ENCODE measurements around the gene RIPOR3.

RIPOR3 gene

GRCh38 chr20:50635676-50636600, 55.4 kb downstream of the RIPOR3 start:
- H3K79me2 ChIP-seq (ENCODE audit: control insufficient read depth, insufficient read depth, low read length, unreplicated experiment), result no peaks in the 10 kb centered on the region
- peaks cover 17% of the 10 kb centered on the region for H3K4me1 ChIP-seq (ENCODE audit: control insufficient read depth, insufficient read depth, low read length, unreplicated experiment)
- H3K27me3 ChIP-seq (ENCODE audit: insufficient read depth, low read length), result no peaks in the 10 kb centered on the region
- no peaks in the 10 kb centered on the region for H3K36me3 ChIP-seq (ENCODE audit: insufficient read depth, low read length)
- no peak overlapping the region for H3K27ac ChIP-seq (ENCODE audit: low read depth, low read length)
- H2AFZ ChIP-seq (ENCODE audit: low read length, unreplicated experiment), result no peak overlapping the region
- no peak overlapping the region for H3K4me3 ChIP-seq (ENCODE audit: low read depth, low read length)

- Histone ChIP-seq H3K36me3 (ENCODE audit: insufficient read depth, low read length) (no peaks in the 10 kb centered on the region), H3K79me2 (ENCODE audit: control insufficient read depth, insufficient read depth, low read length, unreplicated experiment) (no peaks in the 10 kb centered on the region), H2AFZ (ENCODE audit: low read length, unreplicated experiment) (no peak overlapping the region), H3K27ac (ENCODE audit: low read depth, low read length) (no peak overlapping the region), H3K27me3 (ENCODE audit: insufficient read depth, low read length) (no peaks in the 10 kb centered on the region), H3K4me3 (ENCODE audit: low read depth, low read length) (no peak overlapping the region), H3K4me1 (ENCODE audit: control insufficient read depth, insufficient read depth, low read length, unreplicated experiment) (peaks cover 17% of the 10 kb centered on the region)
These were observed 56.3 kb downstream of the RIPOR3 start for GRCh38 chr20:50635014-50635557.

GRCh38 chr20:50634191-50634590, 57.2 kb downstream of the RIPOR3 start:
- H3K27ac ChIP-seq (ENCODE audit: low read depth, low read length), result no peak overlapping the region
- H2AFZ ChIP-seq (ENCODE audit: low read length, unreplicated experiment), result no peak overlapping the region
- H3K79me2 ChIP-seq (ENCODE audit: control insufficient read depth, insufficient read depth, low read length, unreplicated experiment), result no peaks in the 10 kb centered on the region
- no peaks in the 10 kb centered on the region for H3K36me3 ChIP-seq (ENCODE audit: insufficient read depth, low read length)
- H3K27me3 ChIP-seq (ENCODE audit: insufficient read depth, low read length), result no peaks in the 10 kb centered on the region
- no peak overlapping the region for H3K4me3 ChIP-seq (ENCODE audit: low read depth, low read length)
- peaks cover 17% of the 10 kb centered on the region for H3K4me1 ChIP-seq (ENCODE audit: control insufficient read depth, insufficient read depth, low read length, unreplicated experiment)

- no peak overlapping the region for H3K27ac ChIP-seq (ENCODE audit: low read depth, low read length)
- H3K4me3 ChIP-seq (ENCODE audit: low read depth, low read length), result no peak overlapping the region
- H3K36me3 ChIP-seq (ENCODE audit: insufficient read depth, low read length), result no peaks in the 10 kb centered on the region
- peaks cover 13% of the 10 kb centered on the region for H3K4me1 ChIP-seq (ENCODE audit: control insufficient read depth, insufficient read depth, low read length, unreplicated experiment)
- H2AFZ ChIP-seq (ENCODE audit: low read length, unreplicated experiment), result no peak overlapping the region
- no peaks in the 10 kb centered on the region for H3K79me2 ChIP-seq (ENCODE audit: control insufficient read depth, insufficient read depth, low read length, unreplicated experiment)
- no peaks in the 10 kb centered on the region for H3K27me3 ChIP-seq (ENCODE audit: insufficient read depth, low read length)
These were observed 58.0 kb downstream of the RIPOR3 start for GRCh38 chr20:50633361-50633760.

GRCh38 chr20:50632701-50633100, 58.6 kb downstream of the RIPOR3 start:
- H3K79me2 ChIP-seq (ENCODE audit: control insufficient read depth, insufficient read depth, low read length, unreplicated experiment), result no peaks in the 10 kb centered on the region
- no peaks in the 10 kb centered on the region for H3K36me3 ChIP-seq (ENCODE audit: insufficient read depth, low read length)
- H3K4me3 ChIP-seq (ENCODE audit: low read depth, low read length), result no peak overlapping the region
- no peak overlapping the region for H3K27ac ChIP-seq (ENCODE audit: low read depth, low read length)
- no peak overlapping the region for H2AFZ ChIP-seq (ENCODE audit: low read length, unreplicated experiment)
- no peaks in the 10 kb centered on the region for H3K27me3 ChIP-seq (ENCODE audit: insufficient read depth, low read length)
- H3K4me1 ChIP-seq (ENCODE audit: control insufficient read depth, insufficient read depth, low read length, unreplicated experiment), result peaks cover 12% of the 10 kb centered on the region

GRCh38 chr20:50632236-50632635, 59.1 kb downstream of the RIPOR3 start:
- H3K36me3 ChIP-seq (ENCODE audit: insufficient read depth, low read length), result no peaks in the 10 kb centered on the region
- no peaks in the 10 kb centered on the region for H3K27me3 ChIP-seq (ENCODE audit: insufficient read depth, low read length)
- no peak overlapping the region for H3K27ac ChIP-seq (ENCODE audit: low read depth, low read length)
- no peaks in the 10 kb centered on the region for H3K79me2 ChIP-seq (ENCODE audit: control insufficient read depth, insufficient read depth, low read length, unreplicated experiment)
- no peak overlapping the region for H3K4me3 ChIP-seq (ENCODE audit: low read depth, low read length)
- H3K4me1 ChIP-seq (ENCODE audit: control insufficient read depth, insufficient read depth, low read length, unreplicated experiment), result peaks cover 12% of the 10 kb centered on the region
- no peak overlapping the region for H2AFZ ChIP-seq (ENCODE audit: low read length, unreplicated experiment)

GRCh38 chr20:50630578-50631263, 60.6 kb downstream of the RIPOR3 start:
- no peaks in the 10 kb centered on the region for H3K27me3 ChIP-seq (ENCODE audit: insufficient read depth, low read length)
- no peaks in the 10 kb centered on the region for H3K4me1 ChIP-seq (ENCODE audit: control insufficient read depth, insufficient read depth, low read length, unreplicated experiment)
- no peak overlapping the region for H3K27ac ChIP-seq (ENCODE audit: low read depth, low read length)
- H3K36me3 ChIP-seq (ENCODE audit: insufficient read depth, low read length), result no peaks in the 10 kb centered on the region
- H2AFZ ChIP-seq (ENCODE audit: low read length, unreplicated experiment), result no peak overlapping the region
- H3K4me3 ChIP-seq (ENCODE audit: low read depth, low read length), result no peak overlapping the region
- H3K79me2 ChIP-seq (ENCODE audit: control insufficient read depth, insufficient read depth, low read length, unreplicated experiment), result no peaks in the 10 kb centered on the region

GRCh38 chr20:50629670-50630045, 61.7 kb downstream of the RIPOR3 start:
- H3K27ac ChIP-seq (ENCODE audit: low read depth, low read length), result no peak overlapping the region
- no peaks in the 10 kb centered on the region for H3K4me1 ChIP-seq (ENCODE audit: control insufficient read depth, insufficient read depth, low read length, unreplicated experiment)

GRCh38 chr20:50628853-50629669, 62.3 kb downstream of the RIPOR3 start:
- H3K36me3 ChIP-seq (ENCODE audit: insufficient read depth, low read length), result no peaks in the 10 kb centered on the region
- no peak overlapping the region for H3K27ac ChIP-seq (ENCODE audit: low read depth, low read length)
- H3K4me3 ChIP-seq (ENCODE audit: low read depth, low read length), result no peak overlapping the region
- H3K79me2 ChIP-seq (ENCODE audit: control insufficient read depth, insufficient read depth, low read length, unreplicated experiment), result no peaks in the 10 kb centered on the region
- H2AFZ ChIP-seq (ENCODE audit: low read length, unreplicated experiment), result no peak overlapping the region
- no peaks in the 10 kb centered on the region for H3K27me3 ChIP-seq (ENCODE audit: insufficient read depth, low read length)
- no peaks in the 10 kb centered on the region for H3K4me1 ChIP-seq (ENCODE audit: control insufficient read depth, insufficient read depth, low read length, unreplicated experiment)

More at GRCh38 chr20:50629670-50630045, 61.7 kb downstream of the RIPOR3 start:
- Histone ChIP-seq H3K4me3 (ENCODE audit: low read depth, low read length) (no peak overlapping the region), H3K36me3 (ENCODE audit: insufficient read depth, low read length) (no peaks in the 10 kb centered on the region), H3K79me2 (ENCODE audit: control insufficient read depth, insufficient read depth, low read length, unreplicated experiment) (no peaks in the 10 kb centered on the region), H3K27me3 (ENCODE audit: insufficient read depth, low read length) (no peaks in the 10 kb centered on the region), H2AFZ (ENCODE audit: low read length, unreplicated experiment) (no peak overlapping the region)

GRCh38 chr20:50628332-50628731, 63.0 kb downstream of the RIPOR3 start:
- Histone ChIP-seq H3K36me3 (ENCODE audit: insufficient read depth, low read length) (no peaks in the 10 kb centered on the region), H3K79me2 (ENCODE audit: control insufficient read depth, insufficient read depth, low read length, unreplicated experiment) (no peaks in the 10 kb centered on the region), H3K27me3 (ENCODE audit: insufficient read depth, low read length) (no peaks in the 10 kb centered on the region), H3K4me3 (ENCODE audit: low read depth, low read length) (no peak overlapping the region), H2AFZ (ENCODE audit: low read length, unreplicated experiment) (no peak overlapping the region), H3K27ac (ENCODE audit: low read depth, low read length) (no peak overlapping the region), H3K4me1 (ENCODE audit: control insufficient read depth, insufficient read depth, low read length, unreplicated experiment) (no peaks in the 10 kb centered on the region)

Measured in ACC112 (cell line).